Measurements from ENCODE around the gene BLNK. TPM values are rescaled to one million over a fixed set of nuclear protein-coding genes. Genes with fewer than 3 reads are reported as not detected.
"Not testable (repeated sequence)": the region's sequence is repeated elsewhere in the genome, so short reads cannot be mapped to it uniquely, and the experiment has no call there.

BLNK gene
- 1.3 TPM for total RNA-seq

GRCh38 chr10:96271016-96271815 lies at the start of gene BLNK:
Gene BLNK, minus strand, starts transcription at chr10:96271569. Its CDS starts 171 bp downstream, at chr10:96271398.
- DNase-seq (ENCODE audit: low read depth in 2 of 3, low spot score in 2 of 3), result peak in 1 of 3 donors; percentile 14

GRCh38 chr10:96319754-96320474 lies 48.5 kb upstream of the BLNK start:
- no peak for DNase-seq (ENCODE audit: low read depth in 2 of 3, low spot score in 2 of 3)

GRCh38 chr10:96317067-96317833 lies 45.9 kb upstream of the BLNK start:
- DNase-seq (ENCODE audit: low read depth in 2 of 3, low spot score in 2 of 3), result no peak

GRCh38 chr10:96313344-96313743 lies 42.0 kb upstream of the BLNK start:
- no peak for DNase-seq (ENCODE audit: low read depth in 2 of 3, low spot score in 2 of 3)

- DNase-seq (ENCODE audit: low read depth in 2 of 3, low spot score in 2 of 3), result no peak
Measured at GRCh38 chr10:96311180-96311715, 39.9 kb upstream of the BLNK start.

GRCh38 chr10:96310321-96310669 lies 38.9 kb upstream of the BLNK start:
- no peak for DNase-seq (ENCODE audit: low read depth in 2 of 3, low spot score in 2 of 3)

- DNase-seq (ENCODE audit: low read depth in 2 of 3, low spot score in 2 of 3), result no peak
Measured at GRCh38 chr10:96309628-96310320, 38.4 kb upstream of the BLNK start.

- DNase-seq (ENCODE audit: low read depth in 2 of 3, low spot score in 2 of 3), result not testable (repeated sequence)
Measured at GRCh38 chr10:96308854-96309253, 37.5 kb upstream of the BLNK start.

- DNase-seq (ENCODE audit: low read depth in 2 of 3, low spot score in 2 of 3), result peak in 2 of 3 donors; percentile 62 to 85
Measured at GRCh38 chr10:96306516-96306915, 35.1 kb upstream of the BLNK start.

GRCh38 chr10:96305019-96305418 lies 33.6 kb upstream of the BLNK start:
- DNase-seq (ENCODE audit: low read depth in 2 of 3, low spot score in 2 of 3), result no peak

GRCh38 chr10:96304230-96304629 lies 32.9 kb upstream of the BLNK start, which contains the start of gene DNTT:
Gene DNTT, plus strand, starts transcription at chr10:96304434. Its CDS starts 64 bp downstream, at chr10:96304498.
- no peak for DNase-seq (ENCODE audit: low read depth in 2 of 3, low spot score in 2 of 3)

- no peak for DNase-seq (ENCODE audit: low read depth in 2 of 3, low spot score in 2 of 3)
Measured at GRCh38 chr10:96301616-96302015, 30.2 kb upstream of the BLNK start.

GRCh38 chr10:96299383-96299782 lies 28.0 kb upstream of the BLNK start:
- peak in 2 of 3 donors; percentile 39 to 84 for DNase-seq (ENCODE audit: low read depth in 2 of 3, low spot score in 2 of 3)

- no peak for DNase-seq (ENCODE audit: low read depth in 2 of 3, low spot score in 2 of 3)
Measured at GRCh38 chr10:96298362-96298761, 27.0 kb upstream of the BLNK start.

- DNase-seq (ENCODE audit: low read depth in 2 of 3, low spot score in 2 of 3), result no peak
Measured at GRCh38 chr10:96297486-96297885, 26.1 kb upstream of the BLNK start.

GRCh38 chr10:96295475-96295874 lies 24.1 kb upstream of the BLNK start:
- DNase-seq (ENCODE audit: low read depth in 2 of 3, low spot score in 2 of 3), result no peak

- DNase-seq (ENCODE audit: low read depth in 2 of 3, low spot score in 2 of 3), result peak in 2 of 3 donors; percentile 54 to 77
Measured at GRCh38 chr10:96292971-96293920, 21.9 kb upstream of the BLNK start.

- no peak for DNase-seq (ENCODE audit: low read depth in 2 of 3, low spot score in 2 of 3)
Measured at GRCh38 chr10:96290368-96291133, 19.2 kb upstream of the BLNK start.
